ENCODE measurements around the gene PRDM4.
"Not testable (repeated sequence)": the region's sequence is repeated elsewhere in the genome, so short reads cannot be mapped to it uniquely, and the experiment has no call there.

PRDM4 gene

GRCh38 chr12:107774349-107775029, 13.6 kb upstream of the PRDM4 start, which contains the start of gene ASCL4:
Gene ASCL4, plus strand, starts transcription at chr12:107774704. Its CDS starts 515 bp downstream, at chr12:107775219.
- no peak for DNase-seq

DNA sequence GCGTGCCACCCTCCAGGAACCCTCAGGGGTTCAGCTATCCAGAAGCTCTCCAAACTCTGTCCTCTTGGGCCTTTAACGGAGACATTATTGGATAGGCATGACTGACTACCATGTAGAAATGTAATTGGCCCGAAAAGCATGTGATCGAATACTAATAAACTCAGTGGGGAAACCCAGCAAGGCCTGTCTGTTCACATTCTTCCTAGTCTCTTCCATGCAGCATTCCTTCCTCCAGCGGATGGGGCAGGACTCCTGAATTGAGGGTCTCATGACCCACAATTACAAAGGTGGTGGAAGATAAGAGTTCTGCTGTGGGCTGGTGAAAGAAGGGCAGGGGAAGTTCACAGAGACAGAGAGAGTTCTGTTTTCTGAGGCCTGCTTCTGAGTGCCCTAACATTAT, 6.5 kb upstream of the PRDM4 start:
- DNase-seq: no peak

DNA sequence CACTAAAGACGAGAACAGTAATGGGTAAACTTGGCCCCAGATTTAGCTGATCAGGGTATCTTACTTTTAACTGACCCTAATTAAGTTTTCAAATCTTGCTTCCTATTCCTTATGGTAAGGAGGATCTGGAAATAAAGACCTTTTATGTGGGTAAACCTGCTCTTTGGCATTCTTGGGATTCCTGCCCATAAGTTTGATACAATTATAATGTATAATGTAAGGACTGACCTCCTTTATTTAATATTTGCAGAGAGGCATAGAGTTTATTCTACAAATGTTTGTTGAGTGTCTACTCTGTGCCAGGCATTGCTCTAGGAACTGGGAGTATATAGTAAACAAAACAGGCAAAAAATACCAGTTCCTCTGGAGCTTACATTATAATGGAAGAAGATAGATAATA, 4.4 kb upstream of the PRDM4 start:
- no peak for DNase-seq

GRCh38 chr12:107764626-107765025, 3.7 kb upstream of the PRDM4 start:
- no peak for DNase-seq

DNA sequence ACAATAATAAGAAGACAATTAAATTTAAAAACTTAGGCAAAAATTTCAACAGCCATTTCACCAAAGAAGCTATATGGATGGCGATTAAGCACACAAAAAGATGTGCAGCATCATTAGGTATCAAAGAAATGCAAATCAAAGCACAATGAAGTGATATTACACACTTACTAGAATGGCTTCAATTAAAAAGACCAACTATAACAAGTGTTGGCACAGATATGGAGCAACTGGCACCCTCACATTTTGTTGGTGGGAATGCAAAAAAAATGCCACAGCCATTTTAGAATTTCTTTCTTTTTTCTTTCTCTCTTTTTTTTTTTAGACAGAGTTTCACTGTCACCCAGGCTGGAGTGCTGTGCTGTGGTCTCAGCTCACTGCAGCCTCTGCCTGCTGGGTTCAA, 1.9 kb upstream of the PRDM4 start:
- DNase-seq: no peak

DNA sequence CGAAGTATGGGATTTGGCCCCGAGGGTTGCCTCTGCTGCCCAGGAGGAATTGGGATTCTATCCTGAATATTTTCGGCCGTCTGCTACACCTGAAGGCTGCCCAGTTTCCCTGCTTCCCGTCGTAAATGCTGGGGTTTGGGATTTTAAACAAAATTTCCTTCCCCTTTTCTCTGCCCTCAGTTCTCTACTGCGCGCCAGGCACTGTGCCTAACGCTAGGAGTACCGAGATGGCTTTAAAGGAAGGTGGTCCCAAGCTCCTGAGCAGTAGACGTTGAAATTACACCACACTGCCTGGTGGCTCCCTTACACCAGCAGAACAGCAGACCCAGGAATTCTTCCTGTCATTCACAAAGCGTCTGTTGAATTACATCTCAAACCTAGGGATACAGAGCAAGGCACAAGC, 566 bp upstream of the PRDM4 start:
- no peak for DNase-seq

DNA sequence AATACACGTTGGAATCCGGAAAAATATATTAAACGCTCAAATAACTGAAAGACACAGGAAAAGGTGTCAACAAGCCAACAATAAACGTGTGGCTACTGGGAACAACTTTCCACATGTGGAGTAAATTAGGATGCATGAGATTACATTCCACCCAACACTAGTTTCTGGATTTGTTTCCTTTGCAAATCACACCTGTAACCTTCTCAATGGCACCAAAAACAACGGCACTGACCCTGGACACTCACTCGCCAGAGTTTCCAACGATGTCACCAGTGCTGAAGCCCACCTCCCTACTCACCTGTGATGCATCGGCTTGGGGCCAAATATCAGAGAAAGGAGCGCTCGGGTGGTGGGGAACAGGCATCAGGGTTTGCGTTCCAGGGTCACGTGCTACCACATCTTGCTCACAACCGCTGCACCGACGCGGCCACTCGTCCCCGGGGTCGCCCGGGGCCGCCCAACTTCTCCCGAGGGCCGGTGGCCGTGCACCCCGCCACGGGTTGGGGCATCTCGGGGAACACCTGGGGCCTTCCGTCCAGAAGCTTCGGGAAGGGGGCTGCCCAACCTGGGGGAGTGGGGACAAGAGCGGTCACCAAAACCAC, 629 bp downstream of the PRDM4 start:
- peak in 3 of 5 donors; percentile 14 to 36 (median 17) for DNase-seq

GRCh38 chr12:107759410-107759809, 1.5 kb downstream of the PRDM4 start:
- DNase-seq: peak in 1 of 5 donors; percentile 54

GRCh38 chr12:107749083-107749482, 11.9 kb downstream of the PRDM4 start:
- DNase-seq: no peak

DNA sequence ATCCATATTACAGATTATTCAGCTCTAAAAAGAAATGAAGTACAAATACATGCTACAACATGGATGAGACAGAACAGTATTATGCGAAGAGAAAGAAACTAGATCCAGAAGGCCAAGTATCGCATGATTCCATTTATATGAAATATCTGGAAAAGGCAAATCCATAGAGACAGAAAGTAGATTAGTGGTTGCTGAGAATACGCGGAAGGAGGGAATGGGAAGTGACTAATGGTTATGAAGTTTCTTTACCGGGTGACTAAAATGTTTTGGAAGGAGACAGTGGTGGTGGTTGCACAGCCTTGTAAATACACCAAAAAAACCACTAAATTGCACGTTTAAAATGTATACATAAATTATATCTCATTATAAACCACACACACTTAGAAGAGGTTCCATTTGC, 12.5 kb downstream of the PRDM4 start:
- DNase-seq: no peak

DNA sequence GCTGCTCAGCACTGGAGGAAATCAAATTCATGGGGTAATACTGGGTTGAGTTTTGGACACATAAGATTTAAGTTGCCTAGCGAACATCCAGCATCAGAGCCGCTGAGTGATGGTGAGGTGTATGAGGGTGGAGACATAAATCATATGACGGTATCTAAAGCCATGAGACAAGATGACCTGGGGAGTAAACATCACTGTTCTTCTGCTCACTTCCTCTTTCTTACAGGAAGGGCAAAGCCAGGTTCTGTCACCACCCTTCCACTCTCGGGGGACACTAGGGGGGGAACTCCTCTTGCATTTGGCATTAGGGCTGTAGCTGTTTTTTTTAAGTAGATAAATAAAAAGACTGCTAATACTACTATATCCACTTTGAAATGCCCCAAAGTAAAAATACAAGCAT, 24.0 kb downstream of the PRDM4 start:
- DNase-seq: no peak

- no peak for DNase-seq
These were observed 25.2 kb downstream of the PRDM4 start for GRCh38 chr12:107735763-107736162.

GRCh38 chr12:107734139-107734538, 26.8 kb downstream of the PRDM4 start:
- DNase-seq: no peak

GRCh38 chr12:107732365-107732764, 28.6 kb downstream of the PRDM4 start:
- DNase-seq: no peak

DNA sequence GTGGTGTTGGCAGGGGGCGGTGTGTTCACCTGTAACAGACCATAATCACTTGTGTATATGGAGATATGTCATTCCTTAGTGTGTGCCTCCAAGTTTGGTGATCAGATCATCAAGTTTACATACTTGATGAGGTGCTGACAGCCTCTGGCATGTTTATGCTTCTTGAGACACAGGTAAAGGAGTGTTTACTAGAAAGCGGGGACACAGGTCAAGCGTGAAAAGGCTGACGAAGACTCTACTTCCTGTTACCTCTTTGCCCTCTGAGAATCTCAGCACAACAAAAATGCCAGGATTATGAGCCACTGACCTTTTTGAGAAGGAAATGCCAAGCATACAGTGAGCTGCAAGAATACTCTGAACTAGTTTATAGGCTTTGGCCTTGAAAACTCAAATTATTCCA, 29.6 kb downstream of the PRDM4 start:
- DNase-seq: no peak

DNA sequence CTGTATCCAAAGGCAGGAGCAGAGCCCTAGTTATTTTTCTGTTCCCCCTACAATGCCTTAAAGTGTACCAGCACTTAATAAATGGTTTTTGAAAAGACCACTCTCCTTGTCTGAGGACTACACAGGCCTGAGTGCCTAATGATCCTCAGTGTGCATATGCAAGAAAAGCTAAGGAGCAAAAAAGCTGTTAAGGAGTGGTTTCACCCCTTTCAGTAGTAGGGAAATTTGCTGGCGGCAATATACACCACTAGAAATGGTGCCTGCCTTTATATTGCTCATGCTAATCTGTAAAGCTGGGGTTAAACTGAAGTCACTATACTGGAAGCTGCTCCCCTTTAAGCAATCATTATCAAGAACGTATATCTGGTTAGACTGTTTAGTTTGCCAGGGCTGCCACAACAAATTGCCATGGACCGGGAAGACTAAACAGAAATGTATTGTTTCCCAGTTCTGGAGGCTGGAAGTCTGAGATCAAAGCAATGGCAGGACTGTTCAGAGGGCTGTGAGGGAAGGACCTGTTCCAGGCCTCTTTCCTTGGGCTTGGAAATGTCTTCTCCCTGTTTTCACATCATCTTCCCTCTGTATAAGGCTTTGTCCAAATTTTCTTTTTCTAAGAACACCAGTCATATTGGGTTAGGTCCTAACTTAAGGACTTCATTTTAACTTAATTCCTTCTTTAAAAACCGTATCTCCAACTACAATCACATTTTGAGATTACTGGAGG, 30.2 kb downstream of the PRDM4 start:
- DNase-seq: no peak

DNA sequence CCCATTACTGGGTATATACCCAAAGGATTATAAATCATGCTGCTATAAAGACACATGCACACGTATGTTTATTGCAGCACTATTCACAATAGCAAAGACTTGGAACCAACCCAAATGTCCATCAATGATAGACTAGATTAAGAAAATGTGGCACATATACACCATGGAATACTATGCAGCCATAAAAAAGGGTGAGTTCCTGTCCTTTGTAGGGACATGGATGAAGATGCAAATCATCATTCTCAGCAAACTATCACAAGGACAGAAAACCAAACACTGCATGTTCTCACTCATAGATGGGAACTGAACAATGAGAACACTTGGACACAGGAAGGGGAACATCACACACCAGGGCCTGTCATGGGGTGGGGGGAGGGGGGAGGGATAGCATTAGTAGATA, 33.2 kb downstream of the PRDM4 start:
- not testable (repeated sequence) for DNase-seq

- DNase-seq: not testable (repeated sequence)
These were observed 33.6 kb downstream of the PRDM4 start for GRCh38 chr12:107727327-107727726.

GRCh38 chr12:107718606-107719005, 42.3 kb downstream of the PRDM4 start:
- peak in 1 of 5 donors; percentile 3 for DNase-seq

GRCh38 chr12:107715780-107716179, 45.2 kb downstream of the PRDM4 start:
- no peak for DNase-seq

GRCh38 chr12:107705522-107705921, 55.4 kb downstream of the PRDM4 start:
- DNase-seq: not testable (repeated sequence)

DNA sequence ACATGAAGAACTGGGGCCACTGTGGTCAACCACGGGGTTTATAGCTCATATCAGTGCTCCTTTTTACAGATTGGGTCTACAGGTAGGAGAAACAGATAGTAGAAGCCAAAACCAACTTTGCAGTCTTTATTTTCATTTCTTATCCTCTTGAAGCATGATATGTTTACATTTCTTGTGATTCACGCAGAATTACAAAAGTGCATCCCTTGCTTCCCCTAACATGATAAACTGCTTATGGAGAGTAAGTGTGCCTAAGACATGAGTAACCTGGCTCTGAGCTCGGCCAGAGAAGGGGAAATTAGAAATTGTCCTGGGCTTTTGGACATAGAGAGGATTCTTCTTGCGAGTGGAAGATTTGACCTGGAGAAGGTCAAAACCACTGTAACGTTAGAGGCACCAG, 56.9 kb downstream of the PRDM4 start:
- DNase-seq: no peak

DNA sequence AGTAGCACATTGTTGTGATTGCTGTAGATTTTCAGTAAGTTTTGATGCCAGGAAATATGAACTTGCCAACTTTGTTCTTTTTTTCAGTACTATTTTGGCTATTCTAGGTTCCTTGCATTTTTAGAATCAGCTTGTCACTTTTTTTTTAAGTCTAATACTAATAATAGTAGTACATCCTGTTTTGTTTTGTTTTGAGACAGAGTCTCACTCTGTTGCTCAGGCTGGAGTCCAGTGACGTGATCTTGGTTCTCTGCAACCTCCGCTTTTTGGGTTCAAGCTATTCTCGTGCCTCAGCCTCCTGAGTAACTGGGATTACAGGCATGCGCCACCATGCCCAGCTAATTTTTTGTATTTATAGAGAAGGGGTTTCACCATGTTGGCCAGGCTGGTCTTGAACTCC, 58.8 kb downstream of the PRDM4 start:
- DNase-seq: no peak

DNA sequence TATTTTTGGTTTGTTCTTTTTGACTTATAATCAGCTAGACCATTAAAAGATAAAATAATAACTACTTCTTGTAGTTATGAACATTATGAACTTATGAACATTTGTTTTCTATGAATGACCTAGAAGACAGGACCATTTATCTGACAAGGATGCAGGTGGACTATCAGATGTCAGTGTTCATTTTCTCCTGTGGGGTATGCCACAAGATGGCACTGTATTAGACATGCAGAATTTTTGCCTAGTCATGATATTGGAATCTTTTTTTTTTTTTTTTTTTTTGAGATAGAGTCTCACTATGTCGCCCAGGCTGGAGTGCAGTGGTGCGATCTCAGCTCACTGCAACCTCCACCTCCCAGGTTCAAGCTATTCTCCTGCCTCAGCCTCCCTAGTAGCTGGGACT, 65.2 kb downstream of the PRDM4 start:
- DNase-seq: not testable (repeated sequence)
